ENCODE results near the gene PROCR.

The PROCR gene

DNA sequence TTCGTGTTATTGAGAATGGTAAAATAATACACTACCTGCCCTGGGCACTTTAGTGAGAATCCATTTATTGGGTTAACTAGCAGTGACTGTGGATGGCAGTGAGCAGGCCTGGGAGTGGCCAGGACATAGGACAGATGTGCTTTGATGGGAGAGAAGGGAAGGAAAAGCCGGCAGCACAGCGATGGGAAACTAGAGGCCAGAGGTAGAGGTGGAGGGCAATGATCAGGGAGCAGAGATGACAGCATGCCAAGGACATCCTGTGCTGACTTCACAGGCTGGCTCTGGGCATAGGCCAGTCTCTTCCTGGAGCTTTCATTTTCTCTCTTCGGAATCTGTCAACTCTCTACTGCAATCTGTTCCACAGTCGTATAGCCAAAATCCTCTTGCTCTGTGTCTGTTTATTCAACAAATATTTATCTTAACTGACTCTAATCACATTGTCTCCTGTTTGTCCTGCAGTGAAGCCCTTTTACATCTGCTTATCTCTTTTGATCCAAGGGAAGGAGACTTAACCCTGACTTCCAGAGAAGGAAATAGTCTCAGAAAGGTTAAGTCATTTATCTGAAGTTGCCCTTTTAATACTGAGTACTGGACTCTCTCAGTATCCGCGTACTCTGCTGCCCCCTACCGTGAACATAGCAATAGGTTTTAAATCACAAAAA lies 36.2 kb downstream of the PROCR start:
- Histone ChIP-seq H3K4me1 (ENCODE audit: control insufficient read depth, insufficient read depth, low read length) (peaks cover 3% of the 10 kb centered on the region), H3K9ac (ENCODE audit: low read depth, low read length) (no peak overlapping the region), H3K27me3 (ENCODE audit: control insufficient read depth, insufficient read depth, low read length) (no peaks in the 10 kb centered on the region), H3K36me3 (ENCODE audit: control insufficient read depth, insufficient read depth, low read length) (no peaks in the 10 kb centered on the region), H3K4me3 (ENCODE audit: low read depth, low read length) (no peak overlapping the region), H3K9me3 (ENCODE audit: control insufficient read depth, insufficient read depth, low read length) (no peaks in the 10 kb centered on the region)

DNA sequence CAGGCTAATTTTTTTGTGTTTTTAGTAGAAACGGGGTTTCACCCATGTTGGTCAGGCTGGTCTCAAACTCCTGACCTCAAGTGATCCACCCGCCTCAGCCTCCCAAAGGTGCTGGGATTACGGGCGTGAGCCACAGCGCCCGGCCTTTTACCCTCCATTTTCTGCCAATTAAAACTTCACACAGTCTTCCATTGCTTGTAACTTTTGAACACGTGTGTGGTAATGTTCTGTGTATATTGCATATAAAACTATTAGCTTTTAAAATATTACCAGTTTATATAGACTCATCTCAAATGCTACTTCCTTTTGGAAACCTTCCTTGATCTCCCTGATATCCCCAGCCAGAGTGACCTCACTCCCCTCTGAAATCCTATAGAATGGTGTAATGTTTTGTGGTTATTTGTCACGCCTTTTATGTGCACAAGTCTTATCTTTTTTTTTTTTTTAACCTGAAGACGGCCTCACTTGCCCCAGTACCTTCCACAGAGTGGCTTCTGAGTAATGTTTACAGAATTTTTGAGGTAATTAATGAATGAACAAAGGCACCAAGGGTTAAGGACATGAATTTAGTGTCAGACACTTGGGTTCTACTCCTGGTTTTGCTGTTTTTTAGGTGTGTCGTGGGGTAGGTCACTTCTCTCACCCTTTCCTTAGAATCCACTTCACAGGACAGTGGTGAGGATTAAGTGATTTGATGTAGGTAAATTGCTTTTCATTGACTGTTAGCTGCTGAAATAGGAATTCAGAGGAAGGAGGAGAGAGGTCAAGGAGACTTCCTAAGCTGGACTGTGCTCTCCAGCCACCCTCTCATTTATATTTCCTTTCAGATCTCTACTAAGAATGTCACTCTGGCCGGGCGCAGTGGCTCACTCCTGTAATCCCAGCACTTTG lies 43.4 kb downstream of the PROCR start:
- H3K9ac ChIP-seq (ENCODE audit: low read depth, low read length) = no peak overlapping the region
- H3K9me3 ChIP-seq (ENCODE audit: control insufficient read depth, insufficient read depth, low read length) = no peaks in the 10 kb centered on the region
- H3K4me3 ChIP-seq (ENCODE audit: low read depth, low read length) = no peak overlapping the region
- H3K4me1 ChIP-seq (ENCODE audit: control insufficient read depth, insufficient read depth, low read length) = no peaks in the 10 kb centered on the region
- H3K27me3 ChIP-seq (ENCODE audit: control insufficient read depth, insufficient read depth, low read length) = no peaks in the 10 kb centered on the region
- H3K36me3 ChIP-seq (ENCODE audit: control insufficient read depth, insufficient read depth, low read length) = no peaks in the 10 kb centered on the region

DNA sequence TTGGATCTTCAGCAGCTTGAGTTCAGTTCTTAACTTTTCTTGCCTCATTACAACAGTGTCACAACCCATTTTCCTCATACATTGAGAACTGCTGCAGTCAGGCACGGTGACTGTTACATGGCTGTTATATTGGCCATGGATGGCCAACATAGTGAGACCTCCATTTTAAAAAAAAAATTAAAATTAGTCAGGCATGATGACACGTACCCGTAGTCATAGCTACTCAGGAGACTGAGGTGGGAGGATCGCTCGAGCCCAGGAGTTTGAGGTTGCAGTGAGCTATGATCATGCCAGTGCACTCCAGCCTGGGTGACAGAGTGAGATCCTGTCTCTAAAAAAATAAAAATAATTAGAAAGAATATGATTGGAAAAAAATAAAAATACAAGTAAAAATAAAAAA lies 44.7 kb downstream of the PROCR start:
- H3K4me3 ChIP-seq (ENCODE audit: low read depth, low read length) = no peak overlapping the region
- H3K36me3 ChIP-seq (ENCODE audit: control insufficient read depth, insufficient read depth, low read length) = no peaks in the 10 kb centered on the region
- peaks cover 4% of the 10 kb centered on the region for H3K4me1 ChIP-seq (ENCODE audit: control insufficient read depth, insufficient read depth, low read length)

DNA sequence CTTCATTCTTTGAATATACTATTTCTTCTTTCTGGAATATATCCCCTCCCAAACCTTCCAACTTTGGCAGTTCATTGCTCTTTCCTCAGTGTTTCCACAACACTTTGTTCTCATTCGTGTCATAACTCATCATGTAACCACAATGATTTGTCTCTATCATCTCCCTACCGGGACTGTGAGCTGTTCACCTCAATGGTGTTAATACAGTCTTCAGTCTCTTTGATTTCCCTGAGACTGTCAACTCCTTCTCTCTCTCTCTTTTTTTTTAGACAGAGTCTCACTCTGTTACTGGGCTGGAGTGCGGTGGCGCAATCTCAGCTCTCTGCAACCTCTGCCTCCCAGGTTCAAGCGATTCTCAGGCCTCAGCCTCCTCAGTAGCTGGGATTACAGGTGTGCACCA lies 52.1 kb downstream of the PROCR start:
- Histone ChIP-seq H3K36me3 (ENCODE audit: control insufficient read depth, insufficient read depth, low read length) (no peaks in the 10 kb centered on the region), H3K9ac (ENCODE audit: low read depth, low read length) (no peak overlapping the region), H3K9me3 (ENCODE audit: control insufficient read depth, insufficient read depth, low read length) (peaks cover 5% of the 10 kb centered on the region), H3K27me3 (ENCODE audit: control insufficient read depth, insufficient read depth, low read length) (no peaks in the 10 kb centered on the region), H3K4me1 (ENCODE audit: control insufficient read depth, insufficient read depth, low read length) (peaks cover 19% of the 10 kb centered on the region), H3K4me3 (ENCODE audit: low read depth, low read length) (no peak overlapping the region)

More for the DNA sequence above, 44.7 kb downstream of the PROCR start:
- Histone ChIP-seq H3K9ac (ENCODE audit: low read depth, low read length) (no peak overlapping the region), H3K27me3 (ENCODE audit: control insufficient read depth, insufficient read depth, low read length) (no peaks in the 10 kb centered on the region), H3K9me3 (ENCODE audit: control insufficient read depth, insufficient read depth, low read length) (no peaks in the 10 kb centered on the region)

DNA sequence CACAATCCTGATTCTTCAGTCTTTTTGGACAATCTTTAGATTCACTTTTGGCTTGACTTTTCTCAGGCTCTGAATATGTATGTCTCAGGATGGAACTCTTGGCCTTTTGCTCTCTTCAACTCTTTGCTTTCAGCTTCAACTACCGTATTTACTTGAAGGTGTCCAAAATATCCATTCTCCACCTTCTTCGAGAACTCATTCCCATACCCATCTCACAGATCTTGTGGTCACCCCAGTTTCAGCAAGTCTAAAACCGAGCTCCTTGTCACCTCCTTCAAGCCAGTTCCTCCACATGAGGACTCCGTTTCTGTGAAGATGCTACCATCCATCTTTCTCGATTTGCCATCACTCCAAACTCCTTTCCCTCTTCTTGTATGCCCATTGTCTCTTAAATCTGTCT lies 52.7 kb downstream of the PROCR start:
- H3K27me3 ChIP-seq (ENCODE audit: control insufficient read depth, insufficient read depth, low read length) = no peaks in the 10 kb centered on the region
- no peaks in the 10 kb centered on the region for H3K36me3 ChIP-seq (ENCODE audit: control insufficient read depth, insufficient read depth, low read length)
- peaks cover 5% of the 10 kb centered on the region for H3K9me3 ChIP-seq (ENCODE audit: control insufficient read depth, insufficient read depth, low read length)
- H3K4me3 ChIP-seq (ENCODE audit: low read depth, low read length) = no peak overlapping the region
- H3K4me1 ChIP-seq (ENCODE audit: control insufficient read depth, insufficient read depth, low read length) = peaks cover 19% of the 10 kb centered on the region
- no peak overlapping the region for H3K9ac ChIP-seq (ENCODE audit: low read depth, low read length)

DNA sequence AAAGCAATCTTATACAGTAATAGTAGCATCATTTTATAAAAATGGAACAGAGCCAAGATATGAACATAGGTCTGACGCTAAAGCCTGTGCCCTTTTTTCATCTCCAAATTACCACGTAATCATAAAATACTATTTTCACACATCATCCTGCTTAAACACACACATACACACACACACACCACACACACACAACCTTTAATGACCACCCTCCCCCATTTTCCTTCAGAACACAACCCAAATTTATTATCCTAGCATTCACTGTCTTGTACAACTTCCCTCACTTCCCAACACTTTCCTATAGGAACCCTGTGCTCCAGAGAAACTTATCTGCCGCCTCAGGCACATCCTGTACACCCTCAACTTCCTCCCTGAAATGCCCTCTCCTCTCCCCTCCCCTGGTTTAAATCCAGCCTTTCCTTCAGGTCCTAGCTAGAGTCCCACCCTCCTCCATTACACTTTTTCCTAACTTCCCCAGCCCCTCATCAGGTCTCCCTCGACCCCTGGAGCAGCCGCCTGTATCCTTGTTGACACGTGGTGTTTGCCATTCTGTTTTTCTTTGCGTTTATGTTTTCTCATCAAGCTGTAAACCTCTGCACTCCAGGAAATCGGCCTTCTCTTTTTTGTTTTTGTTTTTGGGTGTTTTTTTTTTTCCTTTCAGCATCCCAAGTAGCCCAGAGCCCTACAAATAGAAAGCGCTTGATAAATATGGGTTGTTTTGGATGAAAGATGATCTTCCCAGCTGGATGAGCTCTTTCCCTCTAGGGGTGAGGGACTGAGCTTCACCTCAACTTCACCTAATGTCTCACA lies 53.6 kb downstream of the PROCR start:
- H3K4me1 ChIP-seq (ENCODE audit: control insufficient read depth, insufficient read depth, low read length) = peaks cover 19% of the 10 kb centered on the region
- no peak overlapping the region for H3K9ac ChIP-seq (ENCODE audit: low read depth, low read length)
- peaks cover 5% of the 10 kb centered on the region for H3K9me3 ChIP-seq (ENCODE audit: control insufficient read depth, insufficient read depth, low read length)
- H3K4me3 ChIP-seq (ENCODE audit: low read depth, low read length) = peak overlapping the region; percentile 55
- no peaks in the 10 kb centered on the region for H3K27me3 ChIP-seq (ENCODE audit: control insufficient read depth, insufficient read depth, low read length)
- H3K36me3 ChIP-seq (ENCODE audit: control insufficient read depth, insufficient read depth, low read length) = no peaks in the 10 kb centered on the region

DNA sequence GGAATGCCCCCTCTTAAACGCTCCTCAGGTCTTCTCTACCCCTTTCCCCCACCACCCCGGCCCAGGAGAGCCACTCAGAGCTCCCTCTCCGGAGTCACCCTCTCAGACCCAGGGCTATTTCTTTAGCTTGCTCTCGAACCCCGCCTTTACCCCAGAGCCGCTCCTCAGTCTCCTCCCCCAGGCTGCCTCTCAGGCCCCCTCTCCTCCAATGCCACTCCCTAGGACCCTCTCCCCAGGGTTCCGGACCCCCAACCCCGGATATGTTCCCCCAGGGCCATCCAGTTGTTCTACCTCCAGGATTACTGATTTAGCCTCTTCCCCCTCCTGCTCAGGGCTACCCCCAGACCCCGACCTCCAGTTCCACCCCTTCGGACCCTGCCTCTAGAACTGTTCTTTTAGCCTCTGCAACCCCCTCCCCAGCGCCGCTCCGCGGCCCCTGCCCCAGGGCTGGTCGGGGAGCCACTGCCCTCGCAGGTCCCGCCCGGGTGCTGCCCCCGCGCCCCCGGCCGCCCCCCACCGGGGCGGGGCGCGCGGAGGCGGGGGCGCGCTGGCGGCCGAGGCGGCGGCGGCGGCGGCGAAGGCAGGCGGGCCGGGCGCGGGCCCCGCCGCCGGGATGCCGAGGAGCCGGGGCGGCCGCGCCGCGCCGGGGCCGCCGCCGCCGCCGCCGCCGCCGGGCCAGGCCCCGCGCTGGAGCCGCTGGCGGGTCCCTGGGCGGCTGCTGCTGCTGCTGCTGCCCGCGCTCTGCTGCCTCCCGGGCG lies 54.4 kb downstream of the PROCR start, which contains the start of gene MMP24:
Gene MMP24, plus strand, starts transcription at position 565 of the 758 bp plus-strand sequence. Its CDS starts 49 bp downstream, at position 614.
- peaks cover 5% of the 10 kb centered on the region for H3K9me3 ChIP-seq (ENCODE audit: control insufficient read depth, insufficient read depth, low read length)
- no peaks in the 10 kb centered on the region for H3K36me3 ChIP-seq (ENCODE audit: control insufficient read depth, insufficient read depth, low read length)
- H3K4me1 ChIP-seq (ENCODE audit: control insufficient read depth, insufficient read depth, low read length) = peaks cover 16% of the 10 kb centered on the region
- peak within 1 kb of the TSS; percentile 70 for H3K9ac ChIP-seq (ENCODE audit: low read depth, low read length)
- H3K4me3 ChIP-seq (ENCODE audit: low read depth, low read length) = peak within 1 kb of the TSS; percentile 72
- no peaks in the 10 kb centered on the region for H3K27me3 ChIP-seq (ENCODE audit: control insufficient read depth, insufficient read depth, low read length)
